Left lobe of liver (tissue), 2 donors: ENCODE measurements around the gene FRMD6. TPM values are rescaled to one million over a fixed set of nuclear protein-coding genes. Genes with fewer than 3 reads are reported as not detected.
A peak's percentile ranks its signal among the peaks of the same experiment; 100 is the strongest.
"Not testable (repeated sequence)": the region's sequence is repeated elsewhere in the genome, so short reads cannot be mapped to it uniquely, and the experiment has no call there.

Experiments used
- ATAC-seq: fragments of 200-7000 bp; cut with Tn5 transposase; one replicate; pipeline ENCODE4 v1.9.1; 2020; ENCODE audit warnings: mild to moderate bottlenecking, moderate library complexity
- DNase-seq: peaks from one replicate; pipeline ENCODE4 v3.0.0-alpha.2; 2020; ENCODE audit warnings: low spot score
- total RNA-seq: library from RNA; stranded (reverse); gene quantifications from one replicate; pipeline ENCODE4 v1.2.1, GENCODE V29; 2021
- donor health status: DM: no; HTN: no; CAD: no; lungs with moderate emphysema.
- donor health status: DM: no; HTN: yes; CAD: no.

FRMD6 gene
- total RNA-seq, 1 donor from 2014 or later = 5.6 TPM

DNA sequence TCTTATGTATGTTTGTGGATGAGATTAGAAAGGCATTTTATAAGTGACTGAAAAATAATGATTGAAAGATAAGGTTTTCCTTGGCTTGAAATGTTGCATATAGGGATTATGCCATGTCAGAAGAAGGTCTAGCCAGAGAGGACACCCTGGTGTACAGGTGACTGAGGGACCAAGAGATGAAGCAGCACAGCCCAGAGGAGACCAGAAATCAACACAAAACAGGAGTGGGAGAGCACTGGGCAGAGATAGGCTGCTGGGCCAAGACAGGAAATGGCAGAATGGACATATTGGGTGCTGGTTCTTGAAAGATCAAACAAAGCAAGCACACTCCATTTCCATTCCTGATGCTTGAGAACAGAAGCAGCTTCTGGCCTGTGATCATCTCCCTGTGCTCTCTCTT lies 24.4 kb upstream of the FRMD6 start:
- DNase-seq (no peak), ATAC-seq (no peak)

DNA sequence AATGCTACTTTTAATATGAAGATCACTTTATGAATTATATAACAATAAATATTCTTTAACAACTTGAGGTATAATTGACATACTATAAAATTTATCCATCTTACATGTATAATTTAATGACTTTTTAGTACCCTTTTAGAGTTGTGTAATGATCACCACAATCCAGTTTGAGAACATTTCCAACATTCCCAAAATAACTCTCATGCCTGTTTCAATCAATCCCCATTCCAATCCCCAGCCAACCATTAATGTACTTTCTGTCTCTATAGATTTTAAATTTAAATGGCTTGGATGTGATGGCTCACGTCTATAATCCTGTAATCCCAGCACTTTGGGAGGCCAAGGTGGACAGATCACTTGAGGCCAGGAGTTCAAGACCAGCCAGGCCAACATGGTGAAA lies 23.5 kb upstream of the FRMD6 start:
- ATAC-seq = no peak
- DNase-seq = no peak

- no peak for DNase-seq
- no peak for ATAC-seq
Measured at GRCh38 chr14:51630987-51631386, 20.7 kb upstream of the FRMD6 start.

DNA sequence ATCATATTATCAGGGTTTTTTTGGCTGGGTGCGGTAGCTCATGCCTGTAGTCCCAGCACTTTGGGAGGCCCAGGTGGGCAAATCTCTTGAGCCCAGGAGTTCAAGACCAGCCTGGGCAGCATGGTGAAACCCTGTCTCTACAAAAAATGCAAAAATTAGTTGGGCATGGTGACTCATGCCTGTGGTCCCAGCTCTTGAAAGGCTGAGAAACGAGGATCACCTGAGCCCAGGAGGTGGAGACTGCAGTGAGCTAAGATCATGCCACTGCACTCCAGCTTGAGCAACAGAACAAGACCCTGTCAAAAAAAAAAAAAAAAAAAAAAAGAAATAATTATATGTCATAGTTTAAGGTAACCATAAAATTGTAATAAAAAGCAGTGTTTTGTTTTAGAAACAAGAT lies 18.4 kb upstream of the FRMD6 start:
- ATAC-seq, DNase-seq: not testable (repeated sequence)

GRCh38 chr14:51636109-51636508 lies 15.6 kb upstream of the FRMD6 start:
- ATAC-seq = no peak
- no peak for DNase-seq

DNA sequence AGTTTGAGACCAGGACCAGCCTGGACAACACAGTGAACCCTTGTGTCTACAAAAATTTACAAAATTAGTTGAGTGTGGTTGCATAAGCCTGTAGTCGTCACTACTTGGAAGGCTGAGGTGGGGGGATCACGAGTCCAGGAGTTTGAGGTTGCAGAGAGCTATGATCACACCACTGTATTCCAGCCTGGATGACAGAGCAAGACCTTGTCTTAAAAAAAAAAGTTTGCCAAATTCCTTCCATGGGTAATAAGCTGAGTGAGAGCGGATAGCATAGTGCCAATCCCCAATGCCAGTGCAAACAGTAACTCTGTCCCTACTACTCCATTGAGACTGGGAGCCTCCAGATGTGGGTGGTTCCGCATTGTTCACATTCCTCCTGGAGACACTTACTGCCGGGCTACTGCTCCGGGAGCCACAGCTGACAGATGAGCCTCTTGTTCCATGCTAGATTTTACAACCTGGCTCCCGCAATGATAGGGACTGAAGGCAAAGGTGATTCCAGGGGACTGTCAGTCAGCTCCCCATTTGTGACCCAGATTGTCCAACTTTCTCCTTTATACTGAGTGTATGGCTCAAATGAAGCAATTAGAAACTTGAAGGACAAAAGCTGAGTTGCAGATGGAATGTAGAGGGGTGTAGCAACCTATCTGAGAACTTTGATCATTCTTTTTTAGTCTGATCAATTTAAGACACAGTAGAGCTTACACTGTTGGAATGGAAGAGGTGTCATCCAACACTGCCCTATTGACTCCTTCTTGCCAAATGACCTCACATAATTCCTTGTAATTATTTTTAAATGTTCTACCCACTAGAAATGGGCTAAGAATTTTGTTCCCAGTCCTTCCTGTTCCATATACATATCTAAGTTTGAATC lies 13.4 kb upstream of the FRMD6 start:
- ATAC-seq (peak; percentile 54), DNase-seq (no peak)

DNA sequence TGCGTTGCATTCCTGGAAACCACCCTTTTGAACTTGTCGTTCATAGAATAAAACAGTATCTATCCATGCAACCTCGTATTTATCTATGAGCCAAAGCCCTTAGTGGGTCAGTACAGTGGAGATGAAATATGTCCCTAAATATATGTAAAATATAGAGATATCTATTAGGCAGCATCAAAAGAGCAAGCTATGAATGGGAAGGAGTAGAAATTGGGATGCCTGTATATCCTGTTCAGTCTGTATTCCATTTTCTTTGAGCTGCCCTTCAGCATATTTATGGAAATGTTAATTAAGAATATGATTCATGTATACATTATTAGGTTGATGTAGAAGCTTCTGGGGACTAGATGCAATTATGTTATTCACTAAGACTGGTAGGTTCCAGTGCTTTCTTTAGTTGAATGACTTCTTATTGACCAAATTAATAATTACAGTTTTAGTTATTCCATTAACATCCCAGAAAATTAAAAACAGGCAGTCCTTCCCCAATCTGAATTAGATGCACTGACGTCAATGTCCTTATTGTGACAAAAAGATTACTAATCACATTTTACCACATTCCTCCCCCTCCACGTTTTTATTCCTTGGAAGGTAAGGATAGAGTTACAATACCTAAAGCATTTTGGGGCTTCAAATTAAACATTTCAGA lies 11.9 kb upstream of the FRMD6 start:
- no peak for DNase-seq

DNA sequence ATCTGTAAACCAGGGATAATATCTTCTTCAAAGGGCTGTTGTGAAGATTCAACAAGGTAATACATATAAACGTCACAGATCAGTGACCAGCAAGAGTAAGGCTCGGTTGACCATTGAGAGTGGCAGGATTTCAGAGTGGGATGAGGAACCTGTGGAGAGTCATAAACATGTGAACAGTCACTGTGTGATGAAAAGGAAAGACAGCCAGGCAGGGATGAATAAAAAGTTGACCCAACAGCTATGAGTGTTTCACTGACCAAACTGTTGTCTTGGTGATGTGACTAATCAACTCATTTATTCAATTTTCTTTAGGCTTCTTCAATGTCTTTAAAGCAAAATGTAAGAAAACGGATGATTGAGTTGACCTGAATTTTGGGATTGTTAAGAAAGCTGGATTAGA lies 8.6 kb upstream of the FRMD6 start:
- no peak for DNase-seq
- ATAC-seq = no peak

More for the DNA sequence above, 11.9 kb upstream of the FRMD6 start:
- ATAC-seq = no peak

DNA sequence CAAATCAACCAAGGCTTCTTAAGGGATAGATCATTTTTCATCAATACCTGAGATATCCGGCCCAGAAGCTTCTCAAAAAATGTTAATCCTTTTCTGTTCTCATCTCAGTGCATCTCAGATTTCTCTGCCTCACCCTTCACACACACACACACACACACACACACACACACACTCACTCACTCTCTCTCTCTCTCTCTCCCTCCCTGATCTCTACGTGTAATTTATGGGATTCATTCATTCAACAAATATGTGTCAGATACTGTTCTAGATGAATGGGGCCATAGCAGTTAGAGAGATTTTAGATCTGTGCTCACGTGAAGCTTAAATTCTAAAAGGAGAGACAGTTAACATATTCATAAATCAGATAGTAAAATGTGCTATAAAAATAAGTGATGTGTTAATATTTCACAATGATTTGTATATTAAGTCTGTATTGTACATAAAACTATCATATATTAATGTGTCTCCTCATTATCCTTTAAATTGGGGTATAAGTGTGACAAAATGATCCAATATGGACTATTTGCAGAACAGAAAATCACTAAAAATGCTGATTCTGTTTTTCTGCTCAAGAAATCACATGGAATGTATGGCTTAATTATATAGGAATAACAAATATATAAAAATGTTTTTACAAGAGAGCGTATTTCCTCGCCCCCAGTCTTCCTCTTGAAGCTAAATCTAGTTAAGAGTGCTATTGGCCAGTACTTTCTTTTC lies 7.3 kb upstream of the FRMD6 start:
- DNase-seq (no peak), ATAC-seq (no peak)

DNA sequence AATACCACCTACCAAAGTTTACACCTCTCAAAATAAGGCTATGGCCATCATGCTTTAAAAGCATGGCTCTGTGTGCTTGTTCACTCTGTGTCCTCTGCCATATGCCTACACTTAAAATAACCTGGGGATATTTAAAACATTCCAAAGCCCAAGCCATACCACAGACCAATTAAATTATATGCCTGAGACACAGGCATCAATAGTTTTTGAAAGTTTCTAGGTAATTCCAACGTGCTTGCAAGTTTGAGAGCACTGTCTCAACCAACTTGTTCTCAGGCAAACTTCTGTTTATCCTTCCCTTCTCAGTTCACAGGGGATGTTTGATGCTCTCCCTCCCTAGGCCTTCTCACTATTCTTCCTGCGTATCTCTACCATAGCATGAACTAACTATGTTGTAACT lies 3.4 kb upstream of the FRMD6 start:
- DNase-seq (no peak), ATAC-seq (no peak)

- ATAC-seq = no peak
- DNase-seq = peak; percentile 48
Measured at GRCh38 chr14:51650716-51651387, 858 bp upstream of the FRMD6 start.

GRCh38 chr14:51652168-51653078 lies 713 bp downstream of the FRMD6 start:
- peak; percentile 73 for ATAC-seq
- no peak for DNase-seq

GRCh38 chr14:51653079-51653774 lies 1.5 kb downstream of the FRMD6 start:
- ATAC-seq (no peak), DNase-seq (no peak)

GRCh38 chr14:51653775-51654532 lies 2.2 kb downstream of the FRMD6 start:
- no peak for ATAC-seq

DNA sequence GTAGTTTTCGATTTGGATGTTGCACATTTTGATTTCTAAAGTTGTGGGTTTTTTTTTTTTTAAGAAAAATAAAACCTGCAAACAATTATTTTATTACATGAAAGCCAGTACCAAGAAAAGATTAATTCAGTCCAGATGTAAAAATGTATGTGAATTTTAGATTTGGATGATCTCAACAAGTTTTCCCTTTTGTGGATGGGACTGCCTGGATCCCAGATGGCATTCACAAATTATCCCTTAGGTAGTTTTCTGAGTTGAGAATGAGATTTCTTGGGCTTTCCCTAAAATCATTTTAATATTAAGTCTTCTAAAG lies 2.8 kb downstream of the FRMD6 start:
- ATAC-seq (no peak), DNase-seq (no peak)

More at GRCh38 chr14:51653775-51654532, 2.2 kb downstream of the FRMD6 start:
- no peak for DNase-seq

GRCh38 chr14:51657762-51658161 lies 6.1 kb downstream of the FRMD6 start:
- DNase-seq = no peak

DNA sequence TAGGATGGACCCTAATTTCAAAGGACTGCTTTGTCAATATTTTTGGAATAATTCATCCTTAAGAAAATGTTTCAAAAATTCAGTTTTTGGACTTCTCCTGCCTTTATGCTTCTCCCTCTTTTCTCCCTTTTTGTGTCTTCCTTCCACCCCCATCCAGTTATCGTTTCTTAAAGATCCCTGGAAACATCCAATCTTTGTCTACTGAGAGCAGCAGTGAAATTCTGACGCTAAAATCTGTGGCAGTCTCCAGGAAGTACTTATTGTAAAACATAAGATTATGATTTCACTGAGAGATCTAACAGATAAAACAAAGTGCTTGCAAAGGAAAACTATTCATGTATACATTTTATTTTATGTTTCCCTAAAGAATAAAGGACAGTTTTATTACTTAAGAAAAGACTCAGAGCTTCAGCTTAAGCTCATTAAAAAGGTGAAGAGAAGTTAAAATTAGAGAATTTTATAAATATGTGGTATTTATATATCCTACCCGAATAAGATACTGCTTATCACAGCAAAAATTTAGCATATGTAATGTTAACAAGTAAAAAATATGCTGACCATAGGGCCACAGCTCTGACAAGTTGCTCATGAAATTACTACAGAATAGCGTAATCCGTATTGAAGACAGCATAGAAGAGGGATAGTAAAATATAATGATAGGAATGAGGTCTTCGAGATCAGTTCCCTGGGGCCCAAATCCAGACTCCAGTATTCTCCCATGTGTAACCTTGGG lies 6.9 kb downstream of the FRMD6 start:
- DNase-seq (no peak), ATAC-seq (no peak)

More at GRCh38 chr14:51657762-51658161, 6.1 kb downstream of the FRMD6 start:
- ATAC-seq = no peak

DNA sequence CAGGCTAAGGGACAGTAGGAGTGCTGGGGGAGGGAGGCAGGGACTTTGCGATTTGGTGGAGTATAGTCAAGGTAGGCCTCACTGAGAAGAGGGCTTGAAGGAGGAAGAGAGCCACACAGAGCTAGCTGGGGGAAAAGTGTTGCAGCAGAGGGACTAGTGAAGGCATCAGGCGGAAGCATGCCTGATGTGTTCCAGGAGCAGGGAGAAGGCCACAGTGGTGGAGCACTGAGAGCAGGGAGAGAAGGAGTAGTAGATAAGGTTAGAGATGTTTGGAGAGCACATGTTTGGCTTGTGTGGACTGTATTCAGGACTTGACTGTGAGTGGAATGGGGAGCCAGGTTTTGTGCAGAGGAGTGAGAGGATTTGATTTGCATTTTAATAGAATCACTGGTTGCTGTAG lies 9.0 kb downstream of the FRMD6 start:
- ATAC-seq = no peak

More for the DNA sequence above, 9.0 kb downstream of the FRMD6 start:
- DNase-seq = no peak
